Stomach (tissue), 9 donors: ENCODE data around the gene VSTM4. TPM values are rescaled to one million over a fixed set of nuclear protein-coding genes. Genes with fewer than 3 reads are reported as not detected.

ENCODE experiments used
- DNase-seq, 2 donors: peaks; one replicate each; pipeline versions ENCODE4 v3.0.0 to v3.0.0-alpha.2; 2013 to 2019
- H3K27ac ChIP-seq, 5 donors: fragments of 200-600 bp in 4 of 5; sonication (generic) in 4 of 5; one replicate each; pipeline ENCODE4 v1.5.1; 2013 to 2019; ENCODE audit warnings: mild to moderate bottlenecking in 1 of 5, moderate library complexity in 1 of 5
- H3K27me3 ChIP-seq, 3 donors: fragments of 200-600 bp; sonication (generic); one replicate each; pipeline ENCODE4 v1.5.1; 2017 to 2019; ENCODE audit warnings: mixed run types in 1 of 3
- H3K36me3 ChIP-seq, 4 donors: fragments of 200-600 bp; sonication (generic); 1 replicate in 3 of 4; 2 replicates in 1 of 4; pipeline ENCODE4 v1.5.1; 2016 to 2019
- H3K4me1 ChIP-seq, 4 donors: fragments of 200-600 bp; sonication (generic); one replicate each; pipeline ENCODE4 v1.5.1; 2016 to 2019
- H3K4me3 ChIP-seq, 4 donors: fragments of 200-600 bp; sonication (generic) in 3 of 4; one replicate each; pipeline ENCODE4 v1.5.1; 2016 to 2019; ENCODE audit warnings: mild to moderate bottlenecking in 1 of 4
- H3K9me3 ChIP-seq, 4 donors: fragments of 200-600 bp; sonication (generic); one replicate each; pipeline ENCODE4 v1.5.1; 2016 to 2019
- CTCF ChIP-seq, 7 experiments: fragments of 450-650 bp in 4 of 7; fragments of 200-600 bp in 3 of 7; sonication (generic) in 3 of 7; IDR thresholded peaks; one replicate each; pipeline ENCODE4 v1.5.1; 2016 to 2019; ENCODE audit warnings: antibody characterized with exemption in 7 of 7, control low read depth in 2 of 7, mild to moderate bottlenecking in 1 of 7
- EP300 ChIP-seq: sonication (generic); formaldehyde crosslinking; IDR thresholded peaks from one replicate; pipeline ENCODE4 v1.6.1; 2017; ENCODE audit warnings: antibody characterized with exemption
- POLR2A ChIP-seq, 4 donors: fragments of 450-650 bp; IDR thresholded peaks; one replicate each; pipeline ENCODE4 v1.6.1; 2016; ENCODE audit warnings: antibody characterized with exemption in 4 of 4, control low read depth in 2 of 4, mild to moderate bottlenecking in 1 of 4, moderate library complexity in 1 of 4
- POLR2AphosphoS5 ChIP-seq, 3 donors: sonication (generic); formaldehyde crosslinking; IDR thresholded peaks; one replicate each; pipeline ENCODE4 v1.6.1; 2016; ENCODE audit warnings: antibody characterized with exemption in 3 of 3
- WGBS, 5 donors: extraction: QIAGEN DNeasy Blood & Tissue Kit in 3 of 5; methylation state at CpG; one replicate each; pipeline versions ENCODE4 v1.1.5 to v1.1.7; 2013 to 2018; 5-methylcytosine and 5-hydroxymethylcytosine counted together
- intact Hi-C: fragments of 100-400 bp; cut with DNase I; formaldehyde crosslinking; loops from one replicate; pipeline ENCODE4 v1.15.1; 2023; ENCODE audit warnings: low total_unique reads
- polyA plus RNA-seq, 3 donors: library from polyadenylated mRNA; stranded (reverse); fragments of 200-250 nt; gene quantifications; one replicate each; pipeline ENCODE4 v1.2.3, GENCODE V29; 2013
- small RNA-seq, 4 donors: library from RNA; depleted of rRNA; stranded (forward); fragments of <200 nt; gene quantifications; one replicate each; pipeline ENCODE3, GENCODE V24; 2016
- total RNA-seq, 5 donors: library from RNA; depleted of rRNA; stranded (reverse); fragments of >200 nt; gene quantifications; one replicate each; pipeline versions ENCODE4 v1.1.0 to v1.2.3, GENCODE V29; 2014 to 2016
- donor health status: healthy with polysubstance abuse.
- donor health status: Bipolar disorder and iron deficiency.
- donor health status: healthy.

VSTM4 gene
- total and polyA plus RNA-seq, 8 donors, result 0.58 to 23.1 (median 3.0) TPM

GRCh38 chr10:48968036-48968435 lies 147.3 kb downstream of the VSTM4 start:
- Histone ChIP-seq H3K4me3 (no peak overlapping the region), H3K27me3 (peaks cover 0 to 17% (median 0%) of the 10 kb centered on the region in 3 donors), H3K36me3 (no peaks in the 10 kb centered on the region), H3K9me3 (no peaks in the 10 kb centered on the region), H3K27ac (no peak overlapping the region), H3K4me1 (no peaks in the 10 kb centered on the region)
- WGBS, 5 donors, result 86 to 100% (median 89%) methylated on average over 3 of the region's 3 CpGs; no CpG with 5 or more reads in 1 of the 5 donors
- no peak for DNase-seq
- intact Hi-C loops, result no loop called here
- TF ChIP-seq CTCF (IDR thresholded peaks at IDR 0.05) (no peak), EP300 (no peak), POLR2AphosphoS5 (IDR thresholded peaks at IDR 0.05) (no peak), POLR2A (IDR thresholded peaks at IDR 0.05) (no peak)

- TF ChIP-seq EP300 (no peak), POLR2AphosphoS5 (IDR thresholded peaks at IDR 0.05) (no peak), CTCF (IDR thresholded peaks at IDR 0.05) (no peak), POLR2A (IDR thresholded peaks at IDR 0.05) (no peak)
- Histone ChIP-seq H3K4me3 (no peak overlapping the region), H3K4me1 (no peaks in the 10 kb centered on the region), H3K27me3 (peaks cover 0 to 17% (median 0%) of the 10 kb centered on the region in 3 donors), H3K27ac (no peak overlapping the region), H3K9me3 (no peaks in the 10 kb centered on the region), H3K36me3 (no peaks in the 10 kb centered on the region)
- no peak for DNase-seq
- intact Hi-C loops, result no loop called here
- WGBS, 5 donors, result 90 to 96% (median 91%) methylated on average over 4 of the region's 4 CpGs
Observed at GRCh38 chr10:48965460-48965859, 149.9 kb downstream of the VSTM4 start.

Small RNAs within 50 kb of the gene (small RNA-seq; reads per million reads assigned to genes)
- gene MIR4294, result 0 reads per million in 4 donors

Other genes with a start within 250 kb of the VSTM4 start
- gene LRRC18, start 175.7 kb downstream of the VSTM4 start, total RNA-seq, result 1 to 10 TPM in 1 of 5 donors, under 1 TPM in 1, not detected in 3; 0.72 to 2.6 TPM
- under 1 TPM in 1 of 3 donors, not detected in 2; 0.46 TPM for gene LRRC18, start 175.7 kb downstream of the VSTM4 start, polyA plus RNA-seq
- gene FAM170B, start 18.5 kb upstream of the VSTM4 start, total RNA-seq, result not detected
- gene FAM170B, start 18.5 kb upstream of the VSTM4 start, polyA plus RNA-seq, result not detected
- 10 to 100 TPM in 1 of 5 donors, 1 to 10 TPM in 3, under 1 TPM in 1; 0.89 to 72.9 (median 2.9) TPM for gene TMEM273, start 72.9 kb upstream of the VSTM4 start, total RNA-seq
- 1 to 10 TPM; 6.3 to 9.3 (median 6.5) TPM for gene TMEM273, start 72.9 kb upstream of the VSTM4 start, polyA plus RNA-seq
- under 1 TPM in 1 of 5 donors, not detected in 4; 0.18 TPM for gene C10orf71, start 183.6 kb upstream of the VSTM4 start, total RNA-seq
- not detected for gene C10orf71, start 183.6 kb upstream of the VSTM4 start, polyA plus RNA-seq